Osteocyte (in vitro differentiated cells): ENCODE results near the gene GPR146. TPM values are rescaled to one million over a fixed set of nuclear protein-coding genes. Genes with fewer than 3 reads are reported as not detected.

Source experiments
- DNase-seq: peaks from one replicate; pipeline ENCODE4 v3.0.0; 2021; ENCODE audit warnings: mixed read lengths; ENCODE audit not compliant: unreplicated experiment; ENCODE audit errors: extremely low spot score
- H3K27ac Mint-ChIP-seq: one replicate; pipeline ENCODE4 v1.8.0; 2021; ENCODE audit warnings: mild to moderate bottlenecking, mixed read lengths; ENCODE audit not compliant: unreplicated experiment
- H3K27me3 Mint-ChIP-seq: one replicate; pipeline ENCODE4 v1.8.0; 2021; ENCODE audit warnings: mixed read lengths; ENCODE audit not compliant: unreplicated experiment
- H3K36me3 Mint-ChIP-seq: one replicate; pipeline ENCODE4 v1.8.0; 2021; ENCODE audit warnings: mixed read lengths; ENCODE audit not compliant: unreplicated experiment
- H3K4me1 Mint-ChIP-seq: one replicate; pipeline ENCODE4 v1.8.0; 2021; ENCODE audit warnings: mixed read lengths; ENCODE audit not compliant: unreplicated experiment
- H3K4me3 Mint-ChIP-seq: one replicate; pipeline ENCODE4 v1.8.0; 2021; ENCODE audit warnings: mild to moderate bottlenecking, moderate library complexity, mixed read lengths; ENCODE audit not compliant: unreplicated experiment
- H3K9me3 Mint-ChIP-seq: one replicate; pipeline ENCODE4 v1.8.0; 2021; ENCODE audit warnings: mixed read lengths; ENCODE audit not compliant: unreplicated experiment
- total RNA-seq: library from RNA; stranded (reverse); gene quantifications from 2 replicates; pipeline ENCODE4 v1.2.1, GENCODE V29; 2021
- TF ChIP-seq, protein P1 (sequence below): fragments of 200-600 bp; sonication (generic); IDR thresholded peaks from 2 replicates; pipeline ENCODE4 v1.5.0; 2021; ENCODE audit warnings: antibody characterized with exemption, mild to moderate bottlenecking, moderate library complexity

Gene GPR146
- total RNA-seq, 1 donor from 2014 or later = 2.8 TPM

DNA sequence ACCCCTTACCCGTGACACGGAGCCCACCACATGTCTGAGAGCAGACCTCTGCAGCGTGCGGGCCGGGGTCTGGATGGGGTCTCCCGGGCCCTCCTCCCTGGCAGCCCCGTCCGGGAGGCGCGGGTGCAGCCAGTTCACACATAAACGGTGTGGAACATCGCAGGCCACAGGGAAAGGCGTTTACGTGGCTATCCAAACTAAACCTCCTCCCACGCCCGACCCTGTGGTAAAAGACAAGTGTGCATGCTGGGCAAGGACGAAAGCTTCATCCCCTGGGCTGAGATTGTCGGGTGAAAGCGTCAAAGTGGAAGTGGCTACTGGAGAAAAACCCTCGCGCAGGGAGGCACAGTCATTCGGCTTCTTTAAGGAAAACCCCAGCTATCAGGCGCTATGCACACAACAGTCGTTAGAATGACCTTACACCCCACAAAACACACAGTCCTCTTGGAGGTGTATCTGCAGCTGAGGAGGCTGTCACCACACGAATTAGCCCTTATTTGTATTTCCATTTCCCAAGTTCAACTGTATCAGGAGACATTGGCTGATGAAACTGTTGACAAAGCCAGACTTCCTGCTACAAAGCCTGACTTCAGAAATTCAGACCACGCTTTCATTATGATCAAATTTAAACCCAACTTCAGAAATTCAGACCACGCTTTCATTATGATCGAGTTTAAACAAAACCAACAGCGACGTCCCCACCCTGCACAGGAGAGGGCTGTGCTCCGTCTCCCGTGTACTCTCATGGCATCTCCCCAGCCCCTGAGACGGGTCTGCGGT, 58.9 kb downstream of the GPR146 start:
- Mint-ChIP-seq H3K36me3 (peaks cover 4% of the 10 kb centered on the region), H3K27ac (no peak overlapping the region), H3K27me3 (no peaks in the 10 kb centered on the region), H3K9me3 (no peaks in the 10 kb centered on the region), H3K4me1 (peaks cover 39% of the 10 kb centered on the region), H3K4me3 (no peak overlapping the region)
- TF ChIP-seq, protein P1, sequence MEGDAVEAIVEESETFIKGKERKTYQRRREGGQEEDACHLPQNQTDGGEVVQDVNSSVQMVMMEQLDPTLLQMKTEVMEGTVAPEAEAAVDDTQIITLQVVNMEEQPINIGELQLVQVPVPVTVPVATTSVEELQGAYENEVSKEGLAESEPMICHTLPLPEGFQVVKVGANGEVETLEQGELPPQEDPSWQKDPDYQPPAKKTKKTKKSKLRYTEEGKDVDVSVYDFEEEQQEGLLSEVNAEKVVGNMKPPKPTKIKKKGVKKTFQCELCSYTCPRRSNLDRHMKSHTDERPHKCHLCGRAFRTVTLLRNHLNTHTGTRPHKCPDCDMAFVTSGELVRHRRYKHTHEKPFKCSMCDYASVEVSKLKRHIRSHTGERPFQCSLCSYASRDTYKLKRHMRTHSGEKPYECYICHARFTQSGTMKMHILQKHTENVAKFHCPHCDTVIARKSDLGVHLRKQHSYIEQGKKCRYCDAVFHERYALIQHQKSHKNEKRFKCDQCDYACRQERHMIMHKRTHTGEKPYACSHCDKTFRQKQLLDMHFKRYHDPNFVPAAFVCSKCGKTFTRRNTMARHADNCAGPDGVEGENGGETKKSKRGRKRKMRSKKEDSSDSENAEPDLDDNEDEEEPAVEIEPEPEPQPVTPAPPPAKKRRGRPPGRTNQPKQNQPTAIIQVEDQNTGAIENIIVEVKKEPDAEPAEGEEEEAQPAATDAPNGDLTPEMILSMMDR = no peak
- DNase-seq = no peak

DNA sequence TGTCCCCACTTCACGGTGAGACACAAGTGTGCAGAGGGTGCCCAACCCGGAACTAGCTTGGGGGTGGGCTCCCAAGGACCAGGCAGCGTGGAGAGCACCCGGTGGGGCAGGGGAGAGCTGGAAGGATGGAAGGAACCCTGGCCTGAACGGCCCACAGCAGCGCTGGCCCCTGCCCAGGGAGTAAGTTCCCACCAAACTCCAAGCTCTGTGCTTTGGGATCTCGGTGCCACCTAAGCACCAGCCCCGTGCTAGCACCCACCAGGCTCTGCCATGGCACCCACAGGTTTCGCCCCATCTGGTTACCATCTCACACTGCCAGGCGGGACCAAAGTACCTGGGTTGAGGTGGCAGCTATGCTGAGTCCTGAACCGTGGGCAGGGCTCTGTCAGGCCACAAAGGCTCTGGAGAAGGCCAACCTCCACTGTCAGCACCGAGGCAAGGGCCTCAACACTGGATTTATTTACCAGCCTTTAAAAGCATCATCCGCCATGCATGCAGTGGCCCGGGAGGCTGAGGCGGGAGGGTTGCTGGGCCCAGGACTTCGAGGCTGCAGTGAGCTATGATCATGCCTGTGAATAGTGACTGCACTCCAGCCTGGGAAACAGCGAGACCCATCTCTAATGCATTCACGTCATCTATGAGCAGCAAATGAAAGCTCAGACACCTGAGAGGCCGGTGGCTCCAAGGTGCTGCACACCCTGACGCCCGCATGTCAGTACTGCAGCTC, 59.6 kb downstream of the GPR146 start:
- peak overlapping the region; percentile 56 for H3K27ac Mint-ChIP-seq
- TF ChIP-seq, protein P1 = no peak

DNA sequence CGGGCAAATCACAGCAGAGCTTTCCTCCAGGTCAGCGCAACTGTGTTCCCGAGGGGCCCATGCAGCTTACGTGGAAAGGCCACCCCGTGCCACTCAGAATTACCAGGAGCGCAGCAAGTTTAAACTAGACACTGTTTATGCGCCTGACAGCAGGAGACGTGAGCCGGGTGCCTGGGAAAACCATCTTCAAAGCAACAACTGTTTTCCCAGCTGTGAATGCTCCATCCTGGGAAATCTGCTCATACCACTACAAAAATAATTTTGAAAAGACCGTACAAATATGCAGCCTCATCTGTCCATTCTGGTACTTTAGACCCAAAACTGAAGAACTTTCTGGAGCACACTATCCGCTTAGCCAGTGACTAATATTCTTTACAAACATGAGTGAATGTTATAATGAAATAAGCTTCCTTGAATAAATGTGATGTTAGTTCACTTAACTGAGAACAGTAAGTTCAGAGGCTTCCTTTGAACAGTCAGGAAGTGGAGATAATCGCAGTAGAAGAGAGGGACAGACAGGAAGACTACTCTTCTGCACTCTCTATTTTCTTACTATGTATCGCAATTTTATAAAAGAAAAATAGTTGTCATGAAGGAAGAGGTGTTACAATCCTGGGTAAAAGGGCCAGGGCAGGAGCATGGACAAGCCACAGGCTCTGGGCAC, 60.3 kb downstream of the GPR146 start:
- DNase-seq = no peak
- Mint-ChIP-seq H3K4me1 (peaks cover 39% of the 10 kb centered on the region), H3K27me3 (no peaks in the 10 kb centered on the region), H3K27ac (peak overlapping the region; percentile 56), H3K9me3 (no peaks in the 10 kb centered on the region), H3K36me3 (peaks cover 2% of the 10 kb centered on the region), H3K4me3 (no peak overlapping the region)
- TF ChIP-seq, protein P1 = no peak

More for the DNA sequence above, 59.6 kb downstream of the GPR146 start:
- no peaks in the 10 kb centered on the region for H3K9me3 Mint-ChIP-seq
- H3K27me3 Mint-ChIP-seq = no peaks in the 10 kb centered on the region
- no peak overlapping the region for H3K4me3 Mint-ChIP-seq
- H3K36me3 Mint-ChIP-seq = peaks cover 4% of the 10 kb centered on the region
- no peak for DNase-seq
- H3K4me1 Mint-ChIP-seq = peaks cover 39% of the 10 kb centered on the region

DNA sequence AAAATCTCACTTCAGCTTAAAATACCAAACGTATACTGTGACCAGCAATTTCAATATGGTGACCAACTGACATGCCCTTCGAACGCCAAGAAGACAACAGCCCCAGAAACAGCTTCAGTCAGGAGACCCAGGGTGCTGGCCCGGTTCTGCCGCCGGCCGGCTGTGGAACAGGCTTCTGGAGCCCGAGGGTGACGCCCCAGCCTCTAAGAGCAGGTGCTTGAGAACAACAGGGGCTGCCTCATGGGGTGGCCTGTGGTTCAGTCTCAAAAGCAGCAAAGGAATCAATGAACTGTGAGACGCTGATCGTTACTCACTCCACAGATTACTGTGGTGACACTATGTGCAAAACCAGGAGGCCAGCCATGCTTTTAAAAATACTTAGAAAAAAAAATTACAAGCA, 60.8 kb downstream of the GPR146 start:
- Mint-ChIP-seq H3K27me3 (no peaks in the 10 kb centered on the region), H3K36me3 (peaks cover 2% of the 10 kb centered on the region), H3K4me3 (no peak overlapping the region), H3K9me3 (no peaks in the 10 kb centered on the region), H3K27ac (peak overlapping the region; percentile 56), H3K4me1 (peaks cover 35% of the 10 kb centered on the region)
- TF ChIP-seq, protein P1 = no peak
- DNase-seq = no peak
